HFFc6 (cell line): Measurements from ENCODE around the gene EBF3. TPM values are rescaled to one million over a fixed set of nuclear protein-coding genes. Genes with fewer than 3 reads are reported as not detected.

Experiments used
- DNase-seq: peaks from one replicate; pipeline ENCODE4 v3.0.0-alpha.2; 2018
- H3K27ac Mint-ChIP-seq: 2 replicates; pipeline ENCODE4 v1.8.0; 2020; ENCODE audit warnings: mild to moderate bottlenecking, mixed read lengths
- H3K27me3 Mint-ChIP-seq: 2 replicates; pipeline ENCODE4 v1.8.0; 2021; ENCODE audit warnings: mild to moderate bottlenecking, moderate library complexity, mixed read lengths; ENCODE audit not compliant: insufficient read depth
- H3K36me3 Mint-ChIP-seq: 2 replicates; pipeline ENCODE4 v1.8.0; 2021; ENCODE audit warnings: low read depth, mixed read lengths
- H3K4me1 Mint-ChIP-seq: 2 replicates; pipeline ENCODE4 v1.8.0; 2020; ENCODE audit warnings: low read depth, mixed read lengths
- H3K4me3 Mint-ChIP-seq: 2 replicates; pipeline ENCODE4 v1.8.0; 2020; ENCODE audit warnings: mild to moderate bottlenecking, moderate library complexity, mixed read lengths
- H3K9me3 Mint-ChIP-seq: 2 replicates; pipeline ENCODE4 v1.8.0; 2020; ENCODE audit warnings: mild to moderate bottlenecking, mixed read lengths
- CTCF ChIP-seq: fragments of 200-600 bp; sonication (generic); IDR thresholded peaks from 2 replicates; pipeline ENCODE4 v1.5.0; 2021; ENCODE audit warnings: antibody characterized with exemption, mild to moderate bottlenecking
- total RNA-seq, 6 experiments: library from RNA; stranded (reverse); fragmentation: NEBNext Ultra II Directional; extraction: Animal tissue kit (Norgen Biotek cat#: 25700); gene quantifications; 2 replicates in 1 of 6; 3 replicates in 5 of 6; pipeline ENCODE4 v1.2.3, GENCODE V29; 2021

EBF3 gene
- total RNA-seq, 6 experiments from 2014 or later = 0.14 to 0.39 (median 0.21) TPM; not detected in 2

GRCh38 chr10:129833468-129833950 lies 130.6 kb downstream of the EBF3 start:
- TF ChIP-seq CTCF = no peak
- no peak overlapping the region for H3K4me3 Mint-ChIP-seq
- H3K27me3 Mint-ChIP-seq = no peaks in the 10 kb centered on the region; the same call in 1 of the 2 replicates
- no peaks in the 10 kb centered on the region for H3K36me3 Mint-ChIP-seq
- no peak overlapping the region for H3K27ac Mint-ChIP-seq
- DNase-seq = no peak
- no peaks in the 10 kb centered on the region for H3K4me1 Mint-ChIP-seq
- peaks cover 20% of the 10 kb centered on the region for H3K9me3 Mint-ChIP-seq

- no peak overlapping the region for H3K27ac Mint-ChIP-seq
- no peak overlapping the region for H3K4me3 Mint-ChIP-seq
- no peaks in the 10 kb centered on the region; the same call in 1 of the 2 replicates for H3K27me3 Mint-ChIP-seq
- DNase-seq = no peak
- no peaks in the 10 kb centered on the region for H3K4me1 Mint-ChIP-seq
- H3K36me3 Mint-ChIP-seq = no peaks in the 10 kb centered on the region
- H3K9me3 Mint-ChIP-seq = peaks cover 17% of the 10 kb centered on the region
- no peak for TF ChIP-seq CTCF
Measured at GRCh38 chr10:129832573-129833467, 131.3 kb downstream of the EBF3 start.

GRCh38 chr10:129831150-129831549 lies 132.9 kb downstream of the EBF3 start:
- H3K27me3 Mint-ChIP-seq = no peaks in the 10 kb centered on the region; the same call in 1 of the 2 replicates
- no peaks in the 10 kb centered on the region for H3K4me1 Mint-ChIP-seq
- no peak overlapping the region for H3K4me3 Mint-ChIP-seq
- no peak for TF ChIP-seq CTCF
- H3K36me3 Mint-ChIP-seq = no peaks in the 10 kb centered on the region
- H3K9me3 Mint-ChIP-seq = peaks cover 23% of the 10 kb centered on the region
- no peak overlapping the region for H3K27ac Mint-ChIP-seq
- no peak for DNase-seq

- H3K9me3 Mint-ChIP-seq = peaks cover 19% of the 10 kb centered on the region
- H3K4me1 Mint-ChIP-seq = no peaks in the 10 kb centered on the region
- TF ChIP-seq CTCF = no peak
Measured at GRCh38 chr10:129825826-129826225, 138.2 kb downstream of the EBF3 start.

GRCh38 chr10:129825221-129825620 lies 138.9 kb downstream of the EBF3 start:
- Mint-ChIP-seq H3K9me3 (peaks cover 15% of the 10 kb centered on the region), H3K27me3 (no peaks in the 10 kb centered on the region), H3K36me3 (no peaks in the 10 kb centered on the region), H3K4me1 (no peaks in the 10 kb centered on the region), H3K4me3 (no peak overlapping the region), H3K27ac (no peak overlapping the region)
- no peak for DNase-seq
- no peak for TF ChIP-seq CTCF

More at GRCh38 chr10:129825826-129826225, 138.2 kb downstream of the EBF3 start:
- Mint-ChIP-seq H3K4me3 (no peak overlapping the region), H3K27me3 (no peaks in the 10 kb centered on the region), H3K27ac (no peak overlapping the region), H3K36me3 (no peaks in the 10 kb centered on the region)
- no peak for DNase-seq
